ENCODE results near the gene SDC3. TPM values are rescaled to one million over a fixed set of nuclear protein-coding genes. Genes with fewer than 3 reads are reported as not detected.

Gene SDC3
- total and polyA plus RNA-seq, 8 donors = 29.8 to 65.2 (median 46.0) TPM

DNA sequence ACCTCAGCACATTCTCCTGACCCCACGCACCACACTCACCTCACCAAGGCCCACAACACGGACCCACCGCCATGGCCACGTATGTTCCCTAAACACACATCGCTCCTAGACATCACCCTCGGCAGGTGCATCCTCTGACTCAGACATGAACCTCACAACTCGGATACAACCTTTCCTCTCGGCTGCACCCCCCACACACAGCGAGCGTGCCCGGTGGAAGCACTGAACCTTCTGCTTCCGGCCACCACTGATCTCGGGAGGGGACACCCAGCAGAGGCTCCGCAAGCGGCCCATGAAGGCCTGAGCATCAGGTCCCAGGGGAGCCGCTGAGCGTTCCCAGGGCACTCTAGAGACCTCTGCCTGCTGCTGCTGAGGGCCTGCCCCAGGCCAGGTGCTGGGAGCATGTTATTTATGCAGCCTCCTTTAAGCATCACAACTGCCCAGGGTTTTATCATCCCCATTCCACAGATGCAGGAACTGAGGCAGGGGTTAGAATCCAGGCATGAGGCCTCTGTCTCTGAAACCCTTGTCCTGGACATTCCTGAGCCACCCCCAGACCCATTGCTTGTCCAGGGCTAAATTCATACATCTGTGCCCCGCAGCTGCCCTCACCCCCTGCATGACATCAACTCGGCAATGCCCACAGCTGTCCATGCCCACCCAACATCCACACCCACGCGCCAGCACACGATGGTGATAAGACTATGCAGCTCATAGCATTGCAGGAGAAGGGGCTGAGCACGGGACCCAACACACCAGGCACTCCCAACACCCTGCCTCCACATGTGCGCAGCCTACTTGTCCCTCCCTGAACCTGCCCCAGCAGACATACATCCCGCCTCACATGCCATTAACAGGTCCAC, 27.0 kb downstream of the SDC3 start:
- Histone ChIP-seq H3K27me3 (no peaks in the 10 kb centered on the region), H3K27ac (no peak overlapping the region), H3K9me3 (no peaks in the 10 kb centered on the region), H3K36me3 (peaks cover 0 to 2% of the 10 kb centered on the region in 2 donors), H3K4me3 (no peak overlapping the region), H3K4me1 (peaks cover 16 to 29% of the 10 kb centered on the region in 2 donors)
- intact Hi-C loops (cut with DNase I) = no loop called here
- TF ChIP-seq, protein P1, sequence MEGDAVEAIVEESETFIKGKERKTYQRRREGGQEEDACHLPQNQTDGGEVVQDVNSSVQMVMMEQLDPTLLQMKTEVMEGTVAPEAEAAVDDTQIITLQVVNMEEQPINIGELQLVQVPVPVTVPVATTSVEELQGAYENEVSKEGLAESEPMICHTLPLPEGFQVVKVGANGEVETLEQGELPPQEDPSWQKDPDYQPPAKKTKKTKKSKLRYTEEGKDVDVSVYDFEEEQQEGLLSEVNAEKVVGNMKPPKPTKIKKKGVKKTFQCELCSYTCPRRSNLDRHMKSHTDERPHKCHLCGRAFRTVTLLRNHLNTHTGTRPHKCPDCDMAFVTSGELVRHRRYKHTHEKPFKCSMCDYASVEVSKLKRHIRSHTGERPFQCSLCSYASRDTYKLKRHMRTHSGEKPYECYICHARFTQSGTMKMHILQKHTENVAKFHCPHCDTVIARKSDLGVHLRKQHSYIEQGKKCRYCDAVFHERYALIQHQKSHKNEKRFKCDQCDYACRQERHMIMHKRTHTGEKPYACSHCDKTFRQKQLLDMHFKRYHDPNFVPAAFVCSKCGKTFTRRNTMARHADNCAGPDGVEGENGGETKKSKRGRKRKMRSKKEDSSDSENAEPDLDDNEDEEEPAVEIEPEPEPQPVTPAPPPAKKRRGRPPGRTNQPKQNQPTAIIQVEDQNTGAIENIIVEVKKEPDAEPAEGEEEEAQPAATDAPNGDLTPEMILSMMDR (IDR thresholded peaks at IDR 0.05) = no peak
- DNase-seq = peak in 1 of 4 donors; percentile 67
- ATAC-seq = no peak

- Histone ChIP-seq H3K4me3 (no peak overlapping the region), H3K27ac (no peak overlapping the region), H3K9me3 (no peaks in the 10 kb centered on the region), H3K27me3 (no peaks in the 10 kb centered on the region), H3K4me1 (peaks cover 16 to 29% of the 10 kb centered on the region in 2 donors), H3K36me3 (peaks cover 0 to 4% of the 10 kb centered on the region in 2 donors)
- TF ChIP-seq, protein P1 (IDR thresholded peaks at IDR 0.05) = no peak
- DNase-seq = peak in 1 of 4 donors; percentile 16
- intact Hi-C loops (cut with DNase I) = no loop called here
- no peak for ATAC-seq
These were observed 27.8 kb downstream of the SDC3 start for GRCh38 chr1:30880678-30881318.

GRCh38 chr1:30879940-30880677, 28.4 kb downstream of the SDC3 start:
- DNase-seq (peak in 1 of 4 donors; percentile 32), ATAC-seq (no peak)
- no peak overlapping the region for H3K4me3 ChIP-seq
- TF ChIP-seq, protein P1 (IDR thresholded peaks at IDR 0.05) = no peak
- no peaks in the 10 kb centered on the region for H3K27me3 ChIP-seq
- H3K4me1 ChIP-seq = peaks cover 16 to 29% of the 10 kb centered on the region in 2 donors
- H3K36me3 ChIP-seq = peaks cover 0 to 4% of the 10 kb centered on the region in 2 donors
- intact Hi-C loops (cut with DNase I) = no loop called here
- no peak overlapping the region for H3K27ac ChIP-seq
- no peaks in the 10 kb centered on the region for H3K9me3 ChIP-seq

DNA sequence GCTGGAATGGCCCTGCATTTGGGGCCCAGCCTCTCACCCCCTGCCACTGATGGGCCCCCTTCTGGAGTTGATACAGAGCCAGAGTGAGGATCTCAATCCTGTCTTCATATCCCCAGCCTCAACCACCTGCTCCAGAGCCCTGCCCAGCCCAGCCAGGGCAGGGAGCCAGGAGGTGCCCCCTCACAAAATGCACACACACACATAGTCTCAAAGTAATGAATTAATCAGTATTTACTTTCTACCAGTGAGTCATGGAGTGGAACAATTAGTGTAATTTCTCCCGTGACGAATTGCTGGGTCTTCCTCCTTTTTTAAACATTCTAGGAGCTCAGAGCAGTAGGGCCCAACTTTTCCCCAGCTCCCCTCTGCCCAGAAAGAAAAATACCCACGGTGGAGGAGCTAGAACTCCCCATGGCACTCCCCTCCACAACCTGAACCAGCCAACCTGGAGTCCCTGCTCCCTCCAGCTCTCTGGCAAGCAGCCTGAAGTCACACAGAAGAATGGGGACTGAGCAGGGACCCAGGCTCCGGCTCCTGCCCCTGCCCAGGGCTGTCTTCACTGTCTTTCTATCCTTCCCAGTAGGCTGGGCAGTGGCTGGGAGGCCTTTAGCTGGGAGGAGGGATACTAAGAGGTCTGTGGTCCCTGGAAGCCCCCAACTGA, 29.3 kb downstream of the SDC3 start:
- ATAC-seq = peak; percentile 28
- Histone ChIP-seq H3K36me3 (peaks cover 0 to 6% of the 10 kb centered on the region in 2 donors), H3K9me3 (no peaks in the 10 kb centered on the region), H3K4me1 (peaks cover 16 to 29% of the 10 kb centered on the region in 2 donors), H3K27me3 (no peaks in the 10 kb centered on the region), H3K27ac (peak overlapping the region in 1 of 2 donors; percentile 30), H3K4me3 (no peak overlapping the region)
- TF ChIP-seq, protein P1 (IDR thresholded peaks at IDR 0.05) = no peak
- intact Hi-C loops (cut with DNase I) = no loop called here
- peak in 1 of 4 donors; percentile 50 for DNase-seq
